ENCODE results near the gene CDH13. TPM values are rescaled to one million over a fixed set of nuclear protein-coding genes. Genes with fewer than 3 reads are reported as not detected.

CDH13 gene
- total RNA-seq, 1 donor from 2014 or later: 22.9 TPM

DNA sequence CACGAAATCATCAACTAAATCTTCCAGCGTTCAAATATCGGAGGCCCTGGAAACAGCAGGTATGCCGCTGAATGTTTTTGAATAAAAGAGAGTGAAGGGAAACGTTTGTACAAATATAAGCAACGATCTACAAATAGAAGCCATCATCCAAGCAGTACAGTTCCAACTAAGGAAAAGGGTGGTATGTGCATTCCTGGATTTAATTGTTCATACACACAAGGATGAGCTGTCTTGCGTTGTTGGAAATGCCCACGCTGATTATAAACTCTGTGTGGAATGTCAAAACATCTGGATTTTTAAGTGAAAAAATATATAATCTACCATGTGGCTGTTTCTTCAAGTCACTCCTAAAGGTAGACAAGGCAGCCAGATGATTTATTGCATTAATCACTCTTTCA is 989.2 kb downstream of the CDH13 start:
- DNase-seq (ENCODE audit: low read depth): no peak

DNA sequence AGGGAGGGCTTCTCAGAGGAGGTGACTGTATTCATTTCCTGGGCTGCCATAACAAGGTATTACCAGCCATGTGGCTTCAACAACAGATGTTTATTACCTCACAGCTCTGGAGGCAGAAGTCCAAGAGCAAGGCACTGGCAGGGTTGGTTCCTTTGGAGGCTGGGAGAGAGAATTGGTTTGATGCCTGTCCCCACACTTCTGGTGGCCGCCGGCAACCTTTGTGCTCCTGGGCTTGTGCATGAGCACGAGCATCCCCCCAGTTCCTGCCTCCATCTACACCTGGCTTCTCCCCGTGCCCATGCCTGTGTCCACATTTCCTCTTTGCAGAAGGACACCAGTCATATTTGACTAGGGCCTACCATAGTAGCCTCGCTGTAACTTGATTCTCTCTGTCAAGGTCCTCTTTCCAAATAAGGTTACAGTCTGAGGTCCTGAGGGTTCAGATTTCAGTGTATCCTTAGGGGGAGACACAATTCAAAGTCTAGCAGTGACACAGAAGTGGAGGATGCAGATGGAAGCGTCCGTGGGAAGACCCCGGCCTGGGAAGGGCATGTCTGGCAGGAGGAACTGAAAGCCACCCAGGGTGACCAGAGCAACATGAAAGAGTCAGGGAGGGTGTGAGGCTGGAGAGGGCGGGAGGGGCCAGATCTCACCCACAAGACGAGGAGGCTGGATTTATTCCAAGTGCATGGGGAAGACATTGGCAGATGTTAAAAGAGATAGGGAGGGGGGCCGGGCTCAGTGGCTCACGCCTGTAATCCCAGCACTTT is 992.8 kb downstream of the CDH13 start:
- no peak for DNase-seq (ENCODE audit: low read depth)

DNA sequence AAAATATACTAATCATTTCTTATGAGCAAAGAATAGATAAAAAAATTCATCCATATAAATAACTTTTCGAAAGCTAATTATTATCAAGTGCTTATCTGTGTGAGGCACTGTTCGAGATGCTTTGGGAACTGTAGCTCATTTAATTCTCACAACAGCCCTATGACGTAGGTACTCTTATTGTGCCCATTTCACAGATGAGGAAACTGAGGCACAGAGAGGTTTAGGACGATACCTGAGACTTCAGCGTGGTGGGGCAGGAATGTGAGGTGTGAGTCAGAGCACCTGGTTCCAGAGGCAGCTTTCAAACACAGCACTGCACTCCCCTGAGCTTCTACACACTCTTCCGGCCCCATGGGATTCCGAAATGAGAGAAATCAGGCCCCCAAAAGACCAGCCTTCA is 995.2 kb downstream of the CDH13 start:
- no peak for DNase-seq (ENCODE audit: low read depth)

DNA sequence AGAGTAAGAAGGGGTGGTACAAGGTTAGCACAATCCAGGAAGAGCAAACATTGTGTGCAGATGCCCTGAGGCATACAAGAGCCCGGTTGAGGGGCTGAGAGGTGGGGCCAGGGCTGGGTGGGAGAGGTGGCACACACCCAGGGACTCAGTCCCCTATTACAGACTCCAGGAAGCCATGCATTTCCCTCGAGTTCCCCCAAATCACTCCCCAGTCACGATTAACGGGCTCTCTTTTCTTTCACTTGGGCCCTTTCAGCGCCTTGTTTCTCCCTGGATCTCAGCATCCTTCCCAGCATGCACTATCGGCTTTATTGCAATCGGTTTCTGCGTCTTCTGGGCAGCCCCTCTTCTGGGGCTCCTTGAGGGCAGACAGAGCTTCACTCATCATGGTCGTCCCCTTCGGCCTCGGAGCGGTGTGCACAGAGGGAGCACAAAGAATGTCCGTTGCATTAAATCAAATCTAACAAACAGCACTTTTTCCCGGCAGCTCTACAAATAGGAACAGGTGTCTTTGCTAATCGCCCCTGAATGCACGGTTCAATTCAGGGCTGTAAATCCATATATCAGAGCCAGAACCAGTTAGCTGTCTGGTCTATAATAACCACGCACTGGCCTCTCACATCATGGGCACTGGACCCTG is 996.4 kb downstream of the CDH13 start:
- DNase-seq (ENCODE audit: low read depth): no peak

- no peak for DNase-seq (ENCODE audit: low read depth)
Measured at GRCh38 chr16:83623892-83624291, 997.1 kb downstream of the CDH13 start.

- no peak for DNase-seq (ENCODE audit: low read depth)
Measured at GRCh38 chr16:83624429-83625120, 997.8 kb downstream of the CDH13 start.

DNA sequence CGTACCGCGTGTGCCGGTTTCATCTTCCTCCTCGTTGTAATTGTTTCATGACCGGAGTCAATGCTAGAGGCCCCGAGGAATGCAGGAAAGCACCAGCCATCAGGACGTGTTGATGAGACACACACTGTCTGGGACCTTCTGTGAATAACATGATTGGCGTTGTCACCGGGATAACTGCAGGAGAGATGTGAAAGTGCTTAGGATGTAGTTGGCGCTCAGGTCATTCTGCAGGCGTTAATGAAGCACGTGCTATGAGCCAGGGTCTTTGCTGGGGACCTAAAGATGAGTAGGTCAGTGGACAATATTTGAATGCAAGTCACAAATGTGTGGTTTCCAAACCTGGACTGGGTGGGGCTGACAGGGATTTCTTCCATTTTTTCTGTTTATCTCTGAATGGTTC is 999.4 kb downstream of the CDH13 start:
- no peak for DNase-seq (ENCODE audit: low read depth)

DNA sequence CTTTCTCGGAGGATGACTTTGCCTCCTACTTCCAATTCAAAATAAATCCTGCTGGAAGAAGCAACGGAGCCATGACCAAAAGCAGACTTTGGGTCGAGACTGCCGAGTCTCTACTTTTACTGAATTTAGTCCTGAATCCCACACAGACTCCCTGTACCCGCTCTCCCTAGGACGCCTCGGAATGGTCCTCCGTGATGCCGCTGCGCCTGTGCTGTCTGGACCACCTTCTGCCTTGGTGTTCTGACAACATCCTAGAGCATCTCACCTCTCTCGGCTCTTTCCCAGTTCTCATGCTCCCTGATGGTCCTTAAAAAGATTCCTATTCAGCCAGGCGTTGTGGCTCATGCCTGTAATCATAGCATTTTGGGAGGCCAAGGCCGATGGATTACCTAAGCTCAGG is 999.9 kb downstream of the CDH13 start:
- DNase-seq (ENCODE audit: low read depth): no peak

DNA sequence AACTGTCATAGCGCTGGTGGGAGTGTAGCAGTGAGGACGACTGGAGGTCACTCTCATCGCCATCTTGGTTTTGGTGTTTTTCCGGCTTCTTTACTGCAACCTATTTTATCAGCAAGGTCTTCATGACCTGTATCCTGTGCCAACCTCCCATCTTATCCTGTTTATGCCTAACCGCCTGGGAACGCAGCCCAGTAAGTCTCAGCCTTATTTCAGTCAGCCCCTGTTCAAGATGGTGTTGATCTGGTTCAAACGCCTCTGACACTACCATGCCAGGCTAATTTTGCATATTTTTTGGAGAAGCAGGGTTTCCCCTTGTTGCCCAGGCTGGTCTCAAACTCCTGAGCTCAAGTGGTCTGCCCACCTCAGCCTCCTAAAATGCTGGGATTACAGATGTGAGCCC is 1001.2 kb downstream of the CDH13 start:
- no peak for DNase-seq (ENCODE audit: low read depth)

DNA sequence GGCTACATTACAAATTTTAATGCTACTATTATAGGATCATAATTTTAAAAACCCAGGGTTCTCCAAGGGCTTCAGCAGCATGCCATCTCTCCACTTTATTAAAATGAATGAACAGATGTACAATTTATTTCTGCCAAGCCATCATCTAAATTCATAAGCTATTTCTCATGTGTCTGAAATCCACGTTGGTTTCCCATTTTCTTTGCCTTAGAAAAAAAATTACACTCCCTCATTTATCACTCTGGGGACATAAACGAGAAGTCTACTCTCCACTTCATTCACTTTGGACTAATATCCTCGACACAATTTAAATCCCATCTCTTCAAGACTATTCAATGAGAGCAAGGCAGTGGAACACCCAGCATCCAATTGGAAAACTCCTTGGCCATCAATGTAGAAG is 1002.7 kb downstream of the CDH13 start:
- DNase-seq (ENCODE audit: low read depth): no peak

- DNase-seq (ENCODE audit: low read depth): no peak
Measured at GRCh38 chr16:83629836-83630235, 1003.1 kb downstream of the CDH13 start.

GRCh38 chr16:83630979-83631378 is 1004.2 kb downstream of the CDH13 start:
- peak; percentile 13 for DNase-seq (ENCODE audit: low read depth)

DNA sequence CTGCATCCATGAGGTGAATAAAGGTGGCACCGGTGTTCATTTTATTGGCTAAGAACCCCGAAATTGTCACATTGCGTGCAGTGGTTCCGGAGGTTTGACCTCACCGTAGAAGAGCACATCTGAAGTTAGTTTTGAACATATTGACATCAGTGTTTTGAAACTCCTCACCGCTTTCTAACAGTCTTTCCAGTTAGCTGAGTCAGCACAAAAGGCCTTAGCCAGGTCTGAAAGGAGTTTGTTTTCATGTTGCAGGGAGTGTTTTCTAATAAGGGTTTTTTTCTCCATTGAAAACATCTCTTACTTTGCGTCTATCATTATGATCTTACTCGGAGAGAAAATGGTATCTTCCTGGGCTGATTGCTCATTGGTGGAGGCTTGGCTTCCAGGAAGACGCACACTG is 1006.5 kb downstream of the CDH13 start:
- DNase-seq (ENCODE audit: low read depth): no peak

DNA sequence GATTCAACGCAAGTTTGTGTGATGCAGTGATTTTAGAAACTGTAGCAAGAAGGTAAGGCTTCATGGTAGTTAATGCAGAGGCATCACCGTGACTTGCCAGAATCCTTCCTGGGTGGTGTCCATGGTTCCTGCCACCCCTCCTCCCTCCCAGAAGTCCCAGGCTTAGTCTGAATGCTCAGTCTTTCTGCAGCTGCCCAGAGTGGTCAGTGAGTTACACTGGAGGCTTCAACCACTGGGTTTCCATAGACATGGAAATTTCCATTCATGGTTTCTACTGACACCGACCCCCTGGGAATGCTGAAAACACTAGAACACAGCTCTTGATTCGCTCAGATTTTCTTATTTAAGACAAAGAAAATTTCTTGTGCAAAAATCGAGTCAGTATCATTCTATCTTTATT is 1021.6 kb downstream of the CDH13 start:
- no peak for DNase-seq (ENCODE audit: low read depth)

GRCh38 chr16:83651871-83652270 is 1025.1 kb downstream of the CDH13 start:
- DNase-seq (ENCODE audit: low read depth): peak; percentile 33

- peak; percentile 42 for DNase-seq (ENCODE audit: low read depth)
Measured at GRCh38 chr16:83652943-83653342, 1026.2 kb downstream of the CDH13 start.

DNA sequence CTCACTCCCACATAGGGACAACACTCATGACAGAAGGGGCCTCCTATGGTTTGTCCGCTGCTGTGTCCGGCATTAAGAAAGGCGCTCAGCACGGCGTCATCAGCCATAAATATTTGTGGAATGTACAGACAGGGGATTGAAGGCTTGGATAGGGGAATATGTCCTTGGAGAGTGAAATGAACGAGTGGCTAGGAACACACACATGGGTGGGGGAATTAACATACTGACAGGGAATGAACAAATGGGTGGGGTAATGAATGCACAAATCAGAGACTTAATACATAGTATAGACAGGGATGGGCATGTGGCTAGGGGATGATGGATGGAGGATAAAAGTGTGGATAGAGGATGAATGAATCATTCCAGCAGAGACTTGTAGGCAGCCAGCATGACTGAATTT is 1027.0 kb downstream of the CDH13 start:
- no peak for DNase-seq (ENCODE audit: low read depth)

- peak; percentile 7 for DNase-seq (ENCODE audit: low read depth)
Measured at GRCh38 chr16:83660282-83660681, 1033.5 kb downstream of the CDH13 start.

DNA sequence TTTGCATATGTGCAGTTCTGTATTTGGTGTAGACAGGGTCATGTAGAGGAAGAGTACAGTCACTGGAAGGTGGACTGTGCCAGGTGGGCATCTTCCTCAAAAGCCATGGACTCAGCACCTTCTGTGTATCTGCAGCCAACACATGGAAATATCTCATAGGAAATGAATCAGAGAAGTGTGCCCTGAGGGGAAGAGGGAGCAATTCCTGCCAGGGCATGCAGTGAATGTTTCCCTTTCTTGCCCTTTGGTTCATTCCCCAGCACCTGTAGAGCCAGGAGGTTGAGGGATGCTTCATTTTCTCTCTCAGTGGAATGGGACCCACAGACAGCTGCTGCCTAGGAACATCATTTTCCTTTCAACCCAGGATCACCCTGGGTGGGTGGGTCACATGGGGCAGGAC is 1034.9 kb downstream of the CDH13 start:
- peak; percentile 32 for DNase-seq (ENCODE audit: low read depth)

- DNase-seq (ENCODE audit: low read depth): no peak
Measured at GRCh38 chr16:83666449-83666848, 1039.7 kb downstream of the CDH13 start.

DNA sequence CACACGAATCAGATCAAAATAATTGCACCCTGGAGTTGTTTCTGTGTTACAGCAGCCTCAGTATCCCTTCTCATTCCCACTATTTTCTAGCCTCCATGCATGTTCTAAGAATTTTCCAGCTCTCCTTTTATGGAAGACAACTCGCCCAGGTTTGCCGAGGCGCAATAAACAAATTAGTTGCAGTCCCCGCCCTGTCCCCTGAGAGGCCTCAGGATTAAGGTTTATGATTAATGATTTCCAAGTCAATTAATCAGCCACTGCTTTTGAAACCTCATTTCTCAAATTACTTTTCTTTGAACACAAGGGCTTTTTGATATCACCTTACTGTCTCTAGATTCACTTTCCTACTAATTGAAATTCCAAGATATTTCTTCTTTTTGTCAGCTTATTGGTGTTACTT is 1042.7 kb downstream of the CDH13 start:
- DNase-seq (ENCODE audit: low read depth): peak; percentile 53

- no peak for DNase-seq (ENCODE audit: low read depth)
Measured at GRCh38 chr16:83674931-83675535, 1048.3 kb downstream of the CDH13 start.

- DNase-seq (ENCODE audit: low read depth): no peak
Measured at GRCh38 chr16:83676086-83676485, 1049.3 kb downstream of the CDH13 start.
